Urinary bladder (tissue), 4 donors: Measurements from ENCODE around the gene CNIH2. TPM values are rescaled to one million over a fixed set of nuclear protein-coding genes. Genes with fewer than 3 reads are reported as not detected.

Source experiments
- DNase-seq: peaks from one replicate; pipeline ENCODE4 v3.0.0-alpha.2; 2015; ENCODE audit errors: extremely low spot score
- H3K27ac ChIP-seq: one replicate; pipeline ENCODE4 v1.5.1; 2013; ENCODE audit warnings: low read depth, mild to moderate bottlenecking, moderate library complexity
- H3K36me3 ChIP-seq: one replicate; pipeline ENCODE4 v1.6.1; 2013; ENCODE audit warnings: mild to moderate bottlenecking, moderate library complexity; ENCODE audit not compliant: insufficient read depth
- H3K4me1 ChIP-seq: one replicate; pipeline ENCODE4 v1.6.1; 2013; ENCODE audit warnings: mild to moderate bottlenecking, moderate library complexity; ENCODE audit not compliant: insufficient read depth
- H3K4me3 ChIP-seq: one replicate; pipeline ENCODE4 v1.5.1; 2013; ENCODE audit warnings: low read depth, low read length
- WGBS: extraction: QIAGEN DNeasy Blood & Tissue Kit; methylation state at CpG from one replicate; pipeline ENCODE4 v1.1.7; 2013; 5-methylcytosine and 5-hydroxymethylcytosine counted together
- polyA plus RNA-seq: library from polyadenylated mRNA; stranded (reverse); fragments of 200-250 nt; gene quantifications from one replicate; pipeline ENCODE4 v1.2.3, GENCODE V29; 2013
- total RNA-seq: library from RNA; depleted of rRNA; stranded (reverse); fragments of >200 nt; gene quantifications from one replicate; pipeline ENCODE4 v1.2.3, GENCODE V29; 2014
- donor health status: healthy with polysubstance abuse.
- donor health status: healthy.

The CNIH2 gene
- 1.1 TPM for total RNA-seq
- 0.24 TPM for polyA plus RNA-seq

DNA sequence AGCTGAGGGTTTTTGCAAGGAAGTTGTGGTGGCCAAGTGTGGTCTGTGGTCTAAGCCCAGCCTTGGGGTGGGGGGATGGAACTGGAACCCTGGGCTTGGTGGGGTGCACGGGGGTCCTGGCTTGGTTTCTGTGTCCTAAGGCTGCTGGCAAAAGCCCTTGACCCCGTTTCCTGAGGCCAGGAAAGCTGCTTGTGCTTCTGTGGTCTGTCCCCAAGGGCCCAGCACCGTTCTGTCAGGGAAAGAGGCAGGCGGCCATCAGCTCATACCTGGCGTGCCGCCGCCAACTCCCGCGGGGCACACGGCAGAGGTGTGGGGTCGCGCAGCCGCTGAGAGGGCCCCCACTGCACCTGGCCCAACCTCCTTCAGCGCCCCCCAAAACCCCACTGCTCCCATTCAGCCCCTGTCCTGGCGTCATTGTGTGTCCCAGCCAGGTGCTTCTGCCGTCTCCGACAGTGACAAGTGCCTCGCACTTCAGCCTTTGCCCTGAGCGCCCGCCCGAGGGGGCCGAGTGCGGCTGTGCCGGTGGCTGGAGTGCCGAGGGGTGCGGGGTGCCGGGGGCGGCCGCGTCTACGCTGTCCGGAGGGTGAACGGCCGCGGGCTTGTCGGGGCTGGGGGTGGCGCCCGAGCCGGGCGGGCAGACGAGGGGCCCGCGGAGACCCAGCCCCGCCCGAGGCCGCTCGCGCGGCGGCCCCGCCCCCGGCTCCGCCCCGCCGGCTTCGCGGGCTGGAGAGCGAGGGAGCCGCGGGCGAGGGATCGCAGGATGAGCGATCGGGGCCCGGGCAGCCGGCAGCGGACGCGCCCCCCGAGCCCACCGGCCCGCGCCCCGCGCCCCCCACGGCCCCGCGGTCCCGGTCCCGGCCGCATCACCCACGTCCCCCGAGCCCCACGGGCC lies at the start of gene CNIH2:
Gene CNIH2, plus strand, starts transcription at position 705 of the 892 bp plus-strand sequence. CDS start 282 bp downstream, outside the sequence.
- Histone ChIP-seq H3K4me1 (no peaks in the 10 kb centered on the region), H3K36me3 (peaks cover 8% of the 10 kb centered on the region), H3K4me3 (peak within 1 kb of the TSS; percentile 23), H3K27ac (no peak within 1 kb of the TSS)
- DNase-seq = no peak
- 6% methylated on average over 84 of the region's 84 CpGs for WGBS

- Histone ChIP-seq H3K27ac (no peak overlapping the region), H3K4me3 (no peak overlapping the region), H3K4me1 (no peaks in the 10 kb centered on the region), H3K36me3 (peaks cover 5% of the 10 kb centered on the region)
- 88% methylated on average over 6 of the region's 6 CpGs for WGBS
- no peak for DNase-seq
Observed at GRCh38 chr11:66228521-66228920, 49.5 kb upstream of the CNIH2 start.

DNA sequence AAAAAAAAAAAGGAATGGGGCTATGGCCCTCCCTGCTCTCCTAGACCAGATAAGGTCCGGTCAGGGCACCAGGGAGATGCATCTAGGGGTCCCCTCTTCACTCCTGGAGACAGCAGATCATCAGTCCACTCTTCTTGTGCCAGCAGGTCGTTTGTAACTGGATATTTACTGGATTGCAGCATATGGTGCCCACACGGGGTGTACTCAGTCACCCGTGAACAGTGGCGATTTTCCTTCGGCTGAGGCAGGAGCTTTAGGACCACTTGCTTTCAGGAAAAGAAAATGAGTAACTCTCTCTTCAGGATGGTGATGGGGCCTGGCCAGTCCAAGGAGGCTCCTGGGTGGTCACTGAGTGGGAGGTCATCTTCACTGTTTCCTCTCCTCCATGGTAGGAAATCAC lies 47.8 kb upstream of the CNIH2 start:
- Histone ChIP-seq H3K4me3 (no peak overlapping the region), H3K27ac (no peak overlapping the region), H3K4me1 (no peaks in the 10 kb centered on the region), H3K36me3 (peaks cover 5% of the 10 kb centered on the region)
- 81% methylated on average over 6 of the region's 6 CpGs for WGBS
- no peak for DNase-seq

DNA sequence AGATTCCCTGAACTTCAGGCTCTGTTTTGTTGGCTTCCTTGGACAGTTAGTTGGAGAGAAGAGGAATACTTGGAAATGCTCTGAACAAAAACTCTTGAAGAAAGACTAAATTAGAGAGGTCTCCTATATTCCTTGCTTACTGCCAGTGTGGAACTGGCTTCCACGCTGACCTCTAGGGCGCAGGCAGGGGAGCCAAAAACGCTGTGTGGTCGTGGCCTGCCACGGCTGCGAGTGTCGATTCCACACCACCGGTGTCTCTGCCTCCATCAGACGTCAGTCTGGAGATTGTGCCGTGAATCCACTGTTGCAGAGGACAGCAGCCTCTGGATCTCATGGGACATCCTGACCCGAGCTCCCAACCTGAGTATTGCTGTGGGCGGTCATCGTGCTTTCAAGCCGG lies 47.0 kb upstream of the CNIH2 start:
- Histone ChIP-seq H3K4me3 (no peak overlapping the region), H3K4me1 (no peaks in the 10 kb centered on the region), H3K36me3 (peaks cover 5% of the 10 kb centered on the region), H3K27ac (no peak overlapping the region)
- DNase-seq = no peak
- 92% methylated on average over 14 of the region's 14 CpGs for WGBS

- WGBS = 89% methylated on average over 7 of the region's 7 CpGs
- H3K4me1 ChIP-seq = no peaks in the 10 kb centered on the region
- no peak overlapping the region for H3K27ac ChIP-seq
- H3K36me3 ChIP-seq = peaks cover 5% of the 10 kb centered on the region
- no peak for DNase-seq
- H3K4me3 ChIP-seq = no peak overlapping the region
Observed at GRCh38 chr11:66231561-66231960, 46.4 kb upstream of the CNIH2 start.

DNA sequence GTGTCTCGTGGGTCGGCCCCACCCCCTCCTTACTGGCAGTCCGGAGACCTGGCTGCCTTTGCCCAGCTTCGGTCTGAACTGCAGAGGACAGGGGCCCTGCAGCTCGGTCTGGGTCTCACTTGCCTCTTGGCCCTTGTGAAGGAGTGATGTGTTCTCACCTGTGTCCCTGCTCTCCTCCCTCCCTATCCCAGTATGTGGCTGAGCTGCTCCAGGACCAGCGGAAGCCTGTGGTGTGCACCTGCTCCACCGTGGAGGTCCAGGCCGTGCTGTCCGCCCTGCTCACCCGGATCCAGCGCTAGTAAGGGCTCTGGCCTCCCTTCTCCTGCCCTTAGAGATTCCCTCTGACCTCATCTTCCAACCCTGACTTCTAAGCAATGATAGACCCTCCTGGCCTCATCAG lies 45.2 kb upstream of the CNIH2 start:
- H3K27ac ChIP-seq = no peak overlapping the region
- 92% methylated on average over 11 of the region's 11 CpGs for WGBS
- no peak for DNase-seq
- peaks cover 5% of the 10 kb centered on the region for H3K36me3 ChIP-seq
- no peak overlapping the region for H3K4me3 ChIP-seq
- H3K4me1 ChIP-seq = no peaks in the 10 kb centered on the region

DNA sequence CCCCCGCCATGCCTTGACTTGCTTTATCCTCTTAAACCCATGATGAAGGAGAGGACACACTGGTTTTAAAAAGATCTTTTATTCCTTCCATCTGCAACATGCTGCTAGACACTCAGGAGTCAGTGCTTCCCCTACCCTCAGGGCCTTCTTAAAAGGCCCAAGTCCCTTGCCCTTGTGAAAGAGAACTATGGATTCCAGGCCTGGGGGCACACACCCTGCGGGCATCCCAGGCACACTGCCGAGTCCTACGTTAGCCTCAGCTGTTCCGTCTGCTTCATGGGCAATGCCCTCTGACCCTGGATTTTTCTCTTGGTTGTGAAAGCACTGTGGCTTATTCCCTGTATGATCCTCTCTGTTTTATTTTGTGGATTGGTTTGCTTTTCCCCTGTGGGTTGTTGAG lies 44.7 kb upstream of the CNIH2 start:
- 94% methylated on average over 5 of the region's 5 CpGs for WGBS
- Histone ChIP-seq H3K4me1 (no peaks in the 10 kb centered on the region), H3K27ac (no peak overlapping the region), H3K4me3 (no peak overlapping the region), H3K36me3 (peaks cover 3% of the 10 kb centered on the region)
- DNase-seq = no peak

GRCh38 chr11:66235141-66235540 lies 42.8 kb upstream of the CNIH2 start:
- no peak overlapping the region for H3K27ac ChIP-seq
- H3K4me1 ChIP-seq = no peaks in the 10 kb centered on the region
- no peak for DNase-seq
- H3K36me3 ChIP-seq = peaks cover 3% of the 10 kb centered on the region
- H3K4me3 ChIP-seq = no peak overlapping the region
- 94% methylated on average over 11 of the region's 11 CpGs for WGBS

GRCh38 chr11:66237867-66238266 lies 40.1 kb upstream of the CNIH2 start:
- DNase-seq = no peak
- Histone ChIP-seq H3K36me3 (no peaks in the 10 kb centered on the region), H3K4me1 (no peaks in the 10 kb centered on the region), H3K4me3 (no peak overlapping the region), H3K27ac (no peak overlapping the region)
- 96% methylated on average over 6 of the region's 6 CpGs for WGBS

GRCh38 chr11:66238786-66239413 lies 39.1 kb upstream of the CNIH2 start:
- Histone ChIP-seq H3K27ac (no peak overlapping the region), H3K36me3 (peaks cover 2% of the 10 kb centered on the region), H3K4me1 (no peaks in the 10 kb centered on the region), H3K4me3 (no peak overlapping the region)
- 93% methylated on average over 17 of the region's 17 CpGs for WGBS
- DNase-seq = no peak

DNA sequence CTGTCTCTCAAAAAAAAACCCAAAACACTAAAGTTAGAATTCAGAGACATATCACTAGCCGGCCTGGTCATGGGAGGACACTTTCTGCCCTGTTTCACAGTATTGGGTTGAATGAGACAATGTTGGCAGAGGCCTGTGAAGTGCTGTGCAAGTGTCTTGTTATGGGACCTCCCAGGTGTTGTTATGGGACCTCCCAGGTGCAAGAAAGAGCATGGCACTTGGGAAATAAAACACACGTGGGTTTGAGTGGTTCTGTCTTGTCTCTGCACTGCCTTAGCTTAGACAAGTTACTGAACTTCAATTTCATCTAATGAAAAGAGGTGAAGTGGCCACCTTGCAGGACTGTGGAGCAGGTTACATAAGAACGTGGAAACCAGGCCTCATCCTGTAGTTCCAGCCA lies 38.5 kb upstream of the CNIH2 start:
- Histone ChIP-seq H3K4me1 (no peaks in the 10 kb centered on the region), H3K27ac (no peak overlapping the region), H3K4me3 (no peak overlapping the region), H3K36me3 (peaks cover 2% of the 10 kb centered on the region)
- no peak for DNase-seq
- WGBS = 76% methylated on average over 3 of the region's 3 CpGs

DNA sequence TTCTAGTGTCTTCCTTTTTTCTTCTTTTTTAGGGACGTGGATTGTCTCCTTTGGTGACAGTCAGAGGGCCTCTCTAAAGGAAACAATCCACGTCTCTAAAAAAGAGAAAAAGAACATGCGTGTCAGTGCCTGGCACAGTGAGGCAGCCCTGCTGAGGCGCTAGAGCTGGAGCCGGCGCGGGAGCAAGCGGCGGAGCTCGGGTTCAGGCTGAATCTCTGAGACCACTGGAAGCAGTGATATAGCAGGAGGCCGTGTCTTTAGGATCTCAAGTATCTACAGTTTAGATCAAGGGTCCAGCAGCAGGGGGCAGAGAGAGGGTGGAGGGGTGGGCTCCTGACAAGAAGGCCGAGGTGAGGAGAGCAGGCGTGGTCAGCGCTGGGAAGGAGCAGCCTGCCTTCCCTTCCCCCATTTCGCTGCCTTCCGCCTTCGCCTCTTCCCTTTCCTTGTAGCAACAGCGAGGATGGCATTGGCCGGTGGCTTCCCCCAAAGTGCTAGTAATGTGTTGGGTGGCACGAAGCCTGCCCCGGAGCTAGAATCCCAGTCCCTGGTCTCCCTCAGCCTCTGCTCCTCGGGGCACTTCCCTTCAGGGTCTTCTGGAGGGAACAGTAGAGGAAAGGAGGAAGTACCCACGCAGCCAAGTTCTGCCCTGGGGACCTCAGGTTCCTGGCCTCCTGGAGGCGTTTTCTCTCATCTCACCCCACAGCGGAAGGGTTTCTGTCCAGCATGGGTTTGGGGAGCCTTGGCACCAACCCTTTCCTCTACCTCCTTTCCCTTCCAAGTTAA lies 37.8 kb upstream of the CNIH2 start:
- H3K4me1 ChIP-seq = no peaks in the 10 kb centered on the region
- H3K4me3 ChIP-seq = no peak overlapping the region
- DNase-seq = no peak
- peaks cover 2% of the 10 kb centered on the region for H3K36me3 ChIP-seq
- 84% methylated on average over 25 of the region's 25 CpGs for WGBS
- H3K27ac ChIP-seq = no peak overlapping the region

DNA sequence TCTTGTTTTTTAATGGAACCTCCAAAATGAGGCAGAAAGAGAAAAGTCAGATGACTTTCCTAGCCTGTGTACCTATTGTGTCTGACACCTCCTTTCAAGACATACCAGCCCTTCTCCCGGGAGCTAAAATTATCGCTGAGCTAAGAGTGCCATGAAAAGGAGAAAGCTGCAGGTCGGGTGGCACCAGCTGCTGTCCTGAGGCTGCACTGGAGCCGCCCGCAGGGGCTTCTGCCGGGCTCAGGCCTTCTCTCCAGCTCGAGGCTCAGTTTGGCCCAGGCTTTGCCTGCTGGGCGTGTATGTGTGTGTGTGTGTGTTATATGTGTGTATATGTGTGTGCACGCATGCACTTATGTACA lies 37.2 kb upstream of the CNIH2 start:
- DNase-seq = no peak
- no peak overlapping the region for H3K27ac ChIP-seq
- H3K4me3 ChIP-seq = no peak overlapping the region
- 87% methylated on average over 9 of the region's 9 CpGs for WGBS
- no peaks in the 10 kb centered on the region for H3K4me1 ChIP-seq
- H3K36me3 ChIP-seq = peaks cover 2% of the 10 kb centered on the region
